HFF-Myc (cell line): Measurements from ENCODE around the gene ETV2.

Experiments
- DNase-seq: peaks from one replicate; pipeline ENCODE4 v3.0.0-alpha.2; 2011; ENCODE audit warnings: low read depth; ENCODE audit errors: extremely low read depth
- H3K4me3 ChIP-seq: replicated peaks from 2 replicates; pipeline ENCODE4 v1.5.1; 2011; ENCODE audit warnings: low read depth, mild to moderate bottlenecking, control low read depth, low read length
- TF ChIP-seq, protein P1 (sequence below): IDR thresholded peaks from 2 replicates; pipeline ENCODE4 v1.5.1; 2012; ENCODE audit warnings: mild to moderate bottlenecking, low read depth, low read length, control low read depth; ENCODE audit errors: missing control alignments

ETV2 gene

DNA sequence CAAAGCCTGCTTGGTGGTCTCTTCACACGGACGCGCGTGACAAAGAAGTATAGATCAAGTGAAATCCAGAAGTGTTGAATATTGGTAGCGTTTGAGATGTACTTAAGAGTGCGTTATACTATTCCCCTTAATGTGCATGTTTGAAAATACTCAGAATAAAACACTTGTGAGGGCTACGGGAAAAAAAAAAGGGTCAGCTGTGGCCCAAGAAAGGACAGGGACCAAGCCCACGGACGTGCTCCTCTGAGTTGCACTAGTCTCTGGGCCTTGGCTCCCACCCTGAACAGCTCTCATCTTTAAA, 13.3 kb upstream of the ETV2 start:
- DNase-seq, result no peak
- TF ChIP-seq, protein P1, sequence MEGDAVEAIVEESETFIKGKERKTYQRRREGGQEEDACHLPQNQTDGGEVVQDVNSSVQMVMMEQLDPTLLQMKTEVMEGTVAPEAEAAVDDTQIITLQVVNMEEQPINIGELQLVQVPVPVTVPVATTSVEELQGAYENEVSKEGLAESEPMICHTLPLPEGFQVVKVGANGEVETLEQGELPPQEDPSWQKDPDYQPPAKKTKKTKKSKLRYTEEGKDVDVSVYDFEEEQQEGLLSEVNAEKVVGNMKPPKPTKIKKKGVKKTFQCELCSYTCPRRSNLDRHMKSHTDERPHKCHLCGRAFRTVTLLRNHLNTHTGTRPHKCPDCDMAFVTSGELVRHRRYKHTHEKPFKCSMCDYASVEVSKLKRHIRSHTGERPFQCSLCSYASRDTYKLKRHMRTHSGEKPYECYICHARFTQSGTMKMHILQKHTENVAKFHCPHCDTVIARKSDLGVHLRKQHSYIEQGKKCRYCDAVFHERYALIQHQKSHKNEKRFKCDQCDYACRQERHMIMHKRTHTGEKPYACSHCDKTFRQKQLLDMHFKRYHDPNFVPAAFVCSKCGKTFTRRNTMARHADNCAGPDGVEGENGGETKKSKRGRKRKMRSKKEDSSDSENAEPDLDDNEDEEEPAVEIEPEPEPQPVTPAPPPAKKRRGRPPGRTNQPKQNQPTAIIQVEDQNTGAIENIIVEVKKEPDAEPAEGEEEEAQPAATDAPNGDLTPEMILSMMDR, result no peak
- H3K4me3 ChIP-seq, result peak overlapping the region; percentile 81

GRCh38 chr19:35628565-35629331, 12.8 kb upstream of the ETV2 start, which contains the start of gene RBM42:
Gene RBM42 (plus strand): TSS chr19:35629036. CDS start chr19:35629154, 118 bp downstream.
- H3K4me3 ChIP-seq, result peak within 1 kb of the TSS; percentile 81
- TF ChIP-seq, protein P1, result no peak
- DNase-seq, result peak; percentile 98

DNA sequence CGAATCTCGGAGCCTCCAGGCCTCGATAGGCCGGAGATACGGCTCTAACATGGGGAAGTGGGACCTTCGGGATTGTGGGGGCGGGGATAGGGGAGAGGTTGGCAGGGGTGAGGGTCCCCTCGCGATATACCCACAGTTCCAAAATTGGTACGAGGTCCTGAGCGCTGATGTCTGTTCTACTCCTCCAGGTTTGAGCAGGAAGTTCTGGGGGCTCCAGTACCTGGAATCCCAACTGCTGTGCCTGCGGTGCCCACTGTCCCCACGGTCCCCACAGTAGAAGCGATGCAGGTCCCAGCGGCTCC, 12.3 kb upstream of the ETV2 start:
- TF ChIP-seq, protein P1, result no peak

DNA sequence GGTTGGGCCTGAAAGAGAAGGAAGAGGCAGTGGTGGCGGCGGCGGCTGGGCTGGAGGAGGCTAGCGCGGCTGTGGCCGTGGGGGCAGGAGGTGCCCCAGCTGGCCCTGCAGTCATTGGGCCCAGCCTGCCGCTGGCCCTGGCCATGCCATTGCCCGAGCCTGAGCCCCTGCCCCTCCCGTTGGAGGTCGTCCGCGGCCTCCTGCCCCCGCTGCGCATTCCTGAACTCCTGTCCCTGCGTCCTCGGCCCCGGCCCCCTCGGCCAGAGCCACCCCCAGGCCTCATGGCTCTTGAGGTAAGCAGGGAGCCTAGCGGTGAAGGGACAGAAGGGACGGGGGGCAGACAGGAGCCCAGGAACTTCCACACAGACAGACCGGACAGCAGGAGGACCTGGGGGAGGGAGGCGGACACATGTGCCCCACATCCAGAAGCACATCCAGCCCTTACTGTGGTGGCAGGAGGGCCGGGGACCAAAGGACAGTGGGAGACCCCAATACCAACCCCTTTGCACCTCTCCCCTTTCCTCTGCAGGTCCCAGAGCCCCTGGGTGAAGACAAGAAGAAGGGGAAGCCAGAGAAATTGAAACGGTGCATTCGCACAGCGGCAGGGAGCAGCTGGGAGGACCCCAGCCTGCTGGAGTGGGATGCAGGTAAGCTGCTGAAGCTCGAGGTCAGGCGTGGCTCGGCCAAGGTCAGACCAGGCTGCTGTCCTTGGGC, 7.7 kb upstream of the ETV2 start:
- TF ChIP-seq, protein P1, result no peak
- no peak overlapping the region for H3K4me3 ChIP-seq
- no peak for DNase-seq

More for the DNA sequence above, 12.3 kb upstream of the ETV2 start:
- H3K4me3 ChIP-seq, result peak overlapping the region; percentile 81
- DNase-seq, result no peak

- H3K4me3 ChIP-seq, result no peak overlapping the region
- TF ChIP-seq, protein P1, result no peak
- no peak for DNase-seq
Observed at GRCh38 chr19:35636651-35637050, 4.9 kb upstream of the ETV2 start.

GRCh38 chr19:35637165-35637564, 4.4 kb upstream of the ETV2 start:
- TF ChIP-seq, protein P1, result no peak
- no peak for DNase-seq
- no peak overlapping the region for H3K4me3 ChIP-seq
